NCI-H1105 treated with DMSO at 0.1 percent for 48 hours (cell line): ENCODE results near the gene CAPRIN1.
"Not testable (repeated sequence)": the region's sequence is repeated elsewhere in the genome, so short reads cannot be mapped to it uniquely, and the experiment has no call there.

Source experiments
- DNase-seq: peaks from one replicate; lab custom pipeline; 2025; lab: John Stamatoyannopoulos, UW

Gene CAPRIN1

GRCh38 chr11:34050581-34051348 lies 766 bp upstream of the CAPRIN1 start:
- DNase-seq: no peak

- DNase-seq: peak; percentile 81
Observed at GRCh38 chr11:34052036-34052607, 591 bp downstream of the CAPRIN1 start.

- DNase-seq: no peak
Observed at GRCh38 chr11:34052608-34053160, 1.2 kb downstream of the CAPRIN1 start.

GRCh38 chr11:34053161-34053686 lies 1.7 kb downstream of the CAPRIN1 start:
- DNase-seq: peak; percentile 80

- DNase-seq: not testable (repeated sequence)
Observed at GRCh38 chr11:34054351-34054750, 2.8 kb downstream of the CAPRIN1 start.

- no peak for DNase-seq
Observed at GRCh38 chr11:34055218-34056000, 3.9 kb downstream of the CAPRIN1 start.

GRCh38 chr11:34056672-34057071 lies 5.1 kb downstream of the CAPRIN1 start:
- no peak for DNase-seq

- no peak for DNase-seq
Observed at GRCh38 chr11:34063061-34063795, 11.7 kb downstream of the CAPRIN1 start.

- no peak for DNase-seq
Observed at GRCh38 chr11:34064291-34064690, 12.8 kb downstream of the CAPRIN1 start.

- DNase-seq: no peak
Observed at GRCh38 chr11:34065505-34066203, 14.1 kb downstream of the CAPRIN1 start.

- DNase-seq: not testable (repeated sequence)
Observed at GRCh38 chr11:34066766-34067165, 15.2 kb downstream of the CAPRIN1 start.

- DNase-seq: no peak
Observed at GRCh38 chr11:34067383-34068065, 16.0 kb downstream of the CAPRIN1 start.

- no peak for DNase-seq
Observed at GRCh38 chr11:34068111-34068510, 16.6 kb downstream of the CAPRIN1 start.

GRCh38 chr11:34071306-34071705 lies 19.8 kb downstream of the CAPRIN1 start:
- not testable (repeated sequence) for DNase-seq

GRCh38 chr11:34072041-34072440 lies 20.5 kb downstream of the CAPRIN1 start:
- no peak for DNase-seq

GRCh38 chr11:34072832-34073231 lies 21.3 kb downstream of the CAPRIN1 start:
- no peak for DNase-seq

- DNase-seq: no peak
Observed at GRCh38 chr11:34074391-34074790, 22.9 kb downstream of the CAPRIN1 start.

- no peak for DNase-seq
Observed at GRCh38 chr11:34075178-34075820, 23.8 kb downstream of the CAPRIN1 start.

GRCh38 chr11:34080609-34081008 lies 29.1 kb downstream of the CAPRIN1 start:
- no peak for DNase-seq

- DNase-seq: no peak
Observed at GRCh38 chr11:34084637-34085036, 33.1 kb downstream of the CAPRIN1 start.
